Measurements from ENCODE around the gene PARD3B. TPM values are rescaled to one million over a fixed set of nuclear protein-coding genes. Genes with fewer than 3 reads are reported as not detected.

Gene PARD3B
- total RNA-seq, 1 experiment from 2014 or later = 6.4 TPM

DNA sequence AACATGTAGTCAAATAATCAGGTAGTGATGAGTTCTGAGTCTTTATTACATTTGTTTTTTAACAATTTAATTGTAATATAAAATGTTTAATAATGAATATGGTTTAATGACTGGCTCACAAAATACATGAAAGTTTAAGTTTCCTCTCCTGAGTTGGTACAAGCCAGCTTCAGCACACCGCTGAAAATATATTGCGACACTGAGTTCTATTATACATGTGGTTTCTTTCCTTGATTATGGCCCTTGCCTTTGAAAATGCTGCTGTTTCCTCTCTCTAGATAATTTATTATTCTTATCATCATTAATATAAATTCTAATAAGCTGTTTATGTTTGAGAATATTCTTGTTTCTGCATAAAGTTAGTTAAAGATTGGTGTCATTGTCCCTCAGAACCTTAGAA lies 249.3 kb downstream of the PARD3B start:
- no peaks in the 10 kb centered on the region for H3K4me1 ChIP-seq (ENCODE audit: insufficient read depth, low read length)
- no peak overlapping the region for H2BK12ac ChIP-seq (ENCODE audit: insufficient read length, low read depth, low read length)
- no peak overlapping the region for H2BK15ac ChIP-seq (ENCODE audit: low read depth, low read length)
- no peak overlapping the region for H2AFZ ChIP-seq (ENCODE audit: low read length)
- H3K23me2 ChIP-seq (ENCODE audit: insufficient read length, low read depth, low read length, poor library complexity, severe bottlenecking) = no peaks in the 10 kb centered on the region
- H3K79me1 ChIP-seq (ENCODE audit: insufficient read depth, low read depth, low read length, poor library complexity, severe bottlenecking) = no peaks in the 10 kb centered on the region
- Mint-ChIP-seq H3K4me1 (no peaks in the 10 kb centered on the region), H3K36me3 (ENCODE audit: insufficient read depth in 1 of 3, low read depth in 3 of 3) (no peaks in the 10 kb centered on the region), H3K9me3 (no peaks in the 10 kb centered on the region), H3K4me3 (no peak overlapping the region), H3K27ac (no peak overlapping the region), H3K27me3 (ENCODE audit: low read depth) (no peaks in the 10 kb centered on the region; the same call in 1 of the 2 replicates)
- H3K27ac ChIP-seq (ENCODE audit: insufficient read length, low read depth, low read length) = no peak overlapping the region
- no peaks in the 10 kb centered on the region for H3K27me3 ChIP-seq (ENCODE audit: insufficient read depth, low read length)
- no peak overlapping the region for H4K91ac ChIP-seq (ENCODE audit: insufficient read length, low read depth, low read length)
- H2BK5ac ChIP-seq (ENCODE audit: insufficient read length, low read length) = no peak overlapping the region
- no peak overlapping the region for H4K8ac ChIP-seq (replicated peaks; ENCODE audit: insufficient read length, low read depth, low read length)
- WGBS (ENCODE audit: extremely low coverage, insufficient read length, low lambda C conversion rate) = no CpG with 5 or more reads among the region's 2 CpGs
- no peak overlapping the region for H2AK5ac ChIP-seq (ENCODE audit: insufficient read length, low read length)
- H3T11ph ChIP-seq (ENCODE audit: low read length) = no peak overlapping the region
- H4K20me1 ChIP-seq (ENCODE audit: control insufficient read depth, insufficient read depth, insufficient read length) = no peaks in the 10 kb centered on the region
- no peak overlapping the region for H3K56ac ChIP-seq (ENCODE audit: insufficient read length, low read depth, low read length)
- no peak overlapping the region for H3K4me2 ChIP-seq (ENCODE audit: insufficient read depth, insufficient read length, low read length)
- no peak overlapping the region for H4K5ac ChIP-seq (ENCODE audit: insufficient read length, low read depth, low read length)
- H2BK20ac ChIP-seq (ENCODE audit: low read depth, low read length, poor library complexity, severe bottlenecking) = no peak overlapping the region
- no peak for DNase-seq
- no peaks in the 10 kb centered on the region for H3K79me2 ChIP-seq (ENCODE audit: insufficient read depth, low read length)
- H3K23ac ChIP-seq (ENCODE audit: insufficient read length, low read depth, low read length) = no peak overlapping the region
- TF ChIP-seq, protein P1, sequence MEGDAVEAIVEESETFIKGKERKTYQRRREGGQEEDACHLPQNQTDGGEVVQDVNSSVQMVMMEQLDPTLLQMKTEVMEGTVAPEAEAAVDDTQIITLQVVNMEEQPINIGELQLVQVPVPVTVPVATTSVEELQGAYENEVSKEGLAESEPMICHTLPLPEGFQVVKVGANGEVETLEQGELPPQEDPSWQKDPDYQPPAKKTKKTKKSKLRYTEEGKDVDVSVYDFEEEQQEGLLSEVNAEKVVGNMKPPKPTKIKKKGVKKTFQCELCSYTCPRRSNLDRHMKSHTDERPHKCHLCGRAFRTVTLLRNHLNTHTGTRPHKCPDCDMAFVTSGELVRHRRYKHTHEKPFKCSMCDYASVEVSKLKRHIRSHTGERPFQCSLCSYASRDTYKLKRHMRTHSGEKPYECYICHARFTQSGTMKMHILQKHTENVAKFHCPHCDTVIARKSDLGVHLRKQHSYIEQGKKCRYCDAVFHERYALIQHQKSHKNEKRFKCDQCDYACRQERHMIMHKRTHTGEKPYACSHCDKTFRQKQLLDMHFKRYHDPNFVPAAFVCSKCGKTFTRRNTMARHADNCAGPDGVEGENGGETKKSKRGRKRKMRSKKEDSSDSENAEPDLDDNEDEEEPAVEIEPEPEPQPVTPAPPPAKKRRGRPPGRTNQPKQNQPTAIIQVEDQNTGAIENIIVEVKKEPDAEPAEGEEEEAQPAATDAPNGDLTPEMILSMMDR (conservative IDR thresholded peaks at IDR 0.05) = no peak
- H3K9ac ChIP-seq (ENCODE audit: extremely low read depth, insufficient read length, low read length) = no peak overlapping the region
- H3K14ac ChIP-seq (ENCODE audit: insufficient read depth, low read length) = no peak overlapping the region
- no peak overlapping the region for H2BK120ac ChIP-seq (ENCODE audit: low read depth, low read length, poor library complexity, severe bottlenecking)
- no peak overlapping the region for H3K4ac ChIP-seq (ENCODE audit: low read depth, low read length)
- H3K18ac ChIP-seq (ENCODE audit: insufficient read length, low read depth, low read length) = no peak overlapping the region
- H3K9me3 ChIP-seq (ENCODE audit: control insufficient read depth, low read depth, low read length) = no peaks in the 10 kb centered on the region

All from H9 (cell line).